IMR-90 (cell line): ENCODE data around the gene HYI.

ENCODE experiments used
- BHLHE40 ChIP-seq: fragments of 150-350 bp; IDR thresholded peaks from 2 replicates; pipeline ENCODE4 v1.6.1; 2016; ENCODE audit warnings: mild to moderate bottlenecking, low read depth, low read length
- CEBPB ChIP-seq: IDR thresholded peaks from 2 replicates; pipeline ENCODE4 v1.6.1; 2012; ENCODE audit warnings: low read depth, low read length, improper control_type of control experiment
- CHD1 ChIP-seq: IDR thresholded peaks from 2 replicates; pipeline ENCODE4 v1.6.1; 2012; ENCODE audit warnings: low read depth, low read length, improper control_type of control experiment
- MAFK ChIP-seq: IDR thresholded peaks from 2 replicates; pipeline ENCODE4 v1.6.1; 2012; ENCODE audit warnings: low read depth, low read length, improper control_type of control experiment
- MAZ ChIP-seq: IDR thresholded peaks from 2 replicates; pipeline ENCODE4 v1.6.1; 2012; ENCODE audit warnings: low read depth, mild to moderate bottlenecking, low read length, improper control_type of control experiment, moderate library complexity, borderline replicate concordance
- POLR2A ChIP-seq: IDR thresholded peaks from 2 replicates; pipeline ENCODE4 v1.6.1; 2012; ENCODE audit warnings: mild to moderate bottlenecking, low read depth, low read length
- RFX5 ChIP-seq: IDR thresholded peaks from 2 replicates; pipeline ENCODE4 v1.8.0; 2012; ENCODE audit warnings: low read depth, mild to moderate bottlenecking, low read length, moderate library complexity
- TF ChIP-seq, protein P1 (sequence below): conservative IDR thresholded peaks from 2 replicates; pipeline ENCODE4 v1.5.1; 2012; ENCODE audit warnings: mild to moderate bottlenecking, low read depth, low read length, improper control_type of control experiment

DNA sequence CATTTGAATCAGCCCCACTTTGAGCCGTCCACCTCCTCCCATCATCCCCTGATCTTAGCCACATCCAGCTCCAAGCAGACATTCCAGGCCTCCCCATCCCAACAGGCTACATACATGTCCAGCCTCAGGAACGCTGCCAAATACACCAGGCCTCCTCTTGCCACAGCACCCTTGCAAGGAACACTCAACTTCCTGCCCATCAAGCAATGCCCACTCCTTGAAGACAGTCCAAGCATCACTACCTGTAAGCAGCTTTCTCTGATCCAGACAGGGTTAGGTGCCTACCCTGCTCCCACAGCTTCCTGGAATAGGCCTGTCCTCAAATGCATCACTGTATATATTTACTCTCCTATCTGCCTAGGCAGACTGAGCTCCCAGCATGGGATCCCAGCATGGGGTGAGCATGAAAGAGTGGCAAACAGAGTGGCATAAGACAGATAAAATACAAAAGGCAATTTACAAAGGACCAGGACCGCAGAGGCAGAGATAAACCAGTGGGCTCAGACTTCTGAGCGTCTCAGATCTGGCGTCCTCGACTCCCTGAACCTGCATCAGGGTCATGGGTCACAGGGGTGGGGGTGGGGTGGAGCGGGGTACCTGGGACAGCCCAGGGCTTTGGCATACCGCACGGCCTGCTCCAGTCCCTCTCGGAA is 816 bp downstream of the HYI start:
- TF ChIP-seq POLR2A (no peak), RFX5 (no peak), CEBPB (no peak), BHLHE40 (no peak), MAZ (no peak), MAFK (no peak), CHD1 (no peak)
- TF ChIP-seq, protein P1, sequence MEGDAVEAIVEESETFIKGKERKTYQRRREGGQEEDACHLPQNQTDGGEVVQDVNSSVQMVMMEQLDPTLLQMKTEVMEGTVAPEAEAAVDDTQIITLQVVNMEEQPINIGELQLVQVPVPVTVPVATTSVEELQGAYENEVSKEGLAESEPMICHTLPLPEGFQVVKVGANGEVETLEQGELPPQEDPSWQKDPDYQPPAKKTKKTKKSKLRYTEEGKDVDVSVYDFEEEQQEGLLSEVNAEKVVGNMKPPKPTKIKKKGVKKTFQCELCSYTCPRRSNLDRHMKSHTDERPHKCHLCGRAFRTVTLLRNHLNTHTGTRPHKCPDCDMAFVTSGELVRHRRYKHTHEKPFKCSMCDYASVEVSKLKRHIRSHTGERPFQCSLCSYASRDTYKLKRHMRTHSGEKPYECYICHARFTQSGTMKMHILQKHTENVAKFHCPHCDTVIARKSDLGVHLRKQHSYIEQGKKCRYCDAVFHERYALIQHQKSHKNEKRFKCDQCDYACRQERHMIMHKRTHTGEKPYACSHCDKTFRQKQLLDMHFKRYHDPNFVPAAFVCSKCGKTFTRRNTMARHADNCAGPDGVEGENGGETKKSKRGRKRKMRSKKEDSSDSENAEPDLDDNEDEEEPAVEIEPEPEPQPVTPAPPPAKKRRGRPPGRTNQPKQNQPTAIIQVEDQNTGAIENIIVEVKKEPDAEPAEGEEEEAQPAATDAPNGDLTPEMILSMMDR = no peak
